GM15510 (cell line): ENCODE measurements around the gene CAMK2N1.

Experiments
- POLR2A ChIP-seq: IDR thresholded peaks from 3 replicates; pipeline ENCODE4 v1.6.1; 2011; ENCODE audit warnings: borderline replicate concordance; ENCODE audit not compliant: insufficient read length; ENCODE audit errors: extremely low read depth

CAMK2N1 gene

DNA sequence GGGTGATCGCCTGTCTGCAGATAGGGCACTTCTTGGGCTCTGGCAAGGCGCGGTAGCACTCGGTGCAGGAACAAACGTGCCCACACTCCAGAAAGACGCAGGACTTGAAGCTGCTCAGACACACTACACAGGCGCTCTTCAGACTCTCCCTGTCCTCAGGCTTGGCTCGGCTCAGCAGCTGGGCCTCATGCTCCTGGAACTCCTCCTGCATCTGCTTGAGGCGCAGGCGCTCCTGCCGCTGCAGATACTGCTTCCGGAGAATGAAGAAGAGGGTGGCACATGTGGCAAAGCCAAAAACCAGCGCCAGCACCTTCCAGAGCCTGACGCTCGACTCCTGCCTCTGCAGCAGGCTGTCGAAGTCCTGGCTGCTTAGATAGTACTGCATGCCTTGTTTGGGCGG, 14.7 kb upstream of the CAMK2N1 start:
- no peak for TF ChIP-seq POLR2A

DNA sequence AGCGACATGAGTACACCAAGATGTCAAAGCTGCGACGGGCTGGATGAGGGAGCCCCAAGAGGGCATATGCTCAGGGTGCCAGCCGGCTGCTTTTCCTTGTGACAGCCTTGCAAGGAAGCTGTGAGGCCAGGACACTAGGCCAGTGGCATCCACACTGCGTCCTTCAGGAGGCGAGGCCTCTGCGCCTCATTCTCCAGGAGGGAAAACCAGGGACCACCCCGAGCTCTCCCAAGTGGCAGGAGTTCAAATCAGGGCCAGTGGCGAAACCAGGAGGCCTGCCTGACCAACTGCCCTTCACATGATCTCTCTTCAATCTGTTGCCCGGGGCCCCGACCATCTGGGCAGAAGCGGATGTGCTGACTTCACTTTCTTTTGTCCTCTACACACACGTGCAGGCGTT, 13.7 kb upstream of the CAMK2N1 start:
- TF ChIP-seq POLR2A = no peak

DNA sequence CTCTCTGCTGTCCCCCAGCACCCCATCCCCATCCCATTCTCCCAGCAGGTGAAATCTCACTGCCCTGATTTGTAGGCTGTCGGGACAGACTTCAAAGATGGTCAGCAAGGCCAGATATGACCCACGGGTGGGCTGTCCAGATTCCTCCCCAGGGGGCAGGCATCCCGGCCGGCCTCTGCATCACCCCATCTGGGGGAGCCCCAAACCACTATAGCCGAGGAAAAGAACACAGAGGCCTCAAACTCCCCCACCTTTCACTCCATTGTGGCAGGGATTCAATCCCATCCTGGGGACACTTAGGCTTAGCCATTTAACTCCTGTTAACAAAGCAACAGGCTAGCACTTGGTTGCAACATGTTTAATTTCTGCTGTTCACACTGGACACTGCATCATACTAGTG, 13.1 kb upstream of the CAMK2N1 start:
- no peak for TF ChIP-seq POLR2A

DNA sequence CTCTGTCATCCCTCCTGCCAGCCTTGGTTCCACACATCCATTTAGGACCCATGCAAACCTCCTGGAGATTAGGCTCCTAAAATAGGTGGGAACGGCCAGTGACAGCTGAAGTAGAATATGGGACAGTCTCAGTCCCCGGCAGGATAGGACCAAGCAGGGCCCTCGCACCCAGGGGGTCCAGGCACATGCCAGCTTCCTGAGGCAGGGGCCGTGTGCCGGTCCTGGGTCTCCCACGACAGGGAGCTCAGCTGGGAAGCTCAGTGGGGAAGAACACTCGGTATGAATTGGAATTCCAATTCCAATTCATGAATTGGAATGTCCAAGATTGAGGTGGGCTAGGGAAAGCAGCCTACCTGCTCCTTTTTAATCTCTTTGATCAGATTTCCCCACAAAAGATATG, 12.1 kb upstream of the CAMK2N1 start:
- TF ChIP-seq POLR2A = no peak

DNA sequence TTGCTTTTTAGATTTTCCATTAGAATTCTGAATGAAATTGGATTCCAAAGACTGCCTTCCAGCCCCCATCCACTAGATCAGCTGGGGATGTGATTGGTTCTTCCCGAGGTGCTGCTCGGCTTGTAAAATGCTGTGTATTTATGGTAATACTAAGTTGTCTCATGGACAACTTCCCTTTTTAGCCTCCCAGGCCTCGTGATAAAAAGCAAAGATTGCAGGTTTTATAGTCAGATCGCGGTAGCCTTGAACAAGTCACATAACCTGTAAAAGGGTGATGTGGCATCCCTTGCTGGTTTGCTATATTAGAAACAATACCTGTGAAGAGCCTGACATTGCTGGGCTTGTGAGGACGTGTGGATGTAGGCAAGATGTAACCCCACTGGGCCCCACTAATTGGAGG, 11.5 kb upstream of the CAMK2N1 start:
- no peak for TF ChIP-seq POLR2A

DNA sequence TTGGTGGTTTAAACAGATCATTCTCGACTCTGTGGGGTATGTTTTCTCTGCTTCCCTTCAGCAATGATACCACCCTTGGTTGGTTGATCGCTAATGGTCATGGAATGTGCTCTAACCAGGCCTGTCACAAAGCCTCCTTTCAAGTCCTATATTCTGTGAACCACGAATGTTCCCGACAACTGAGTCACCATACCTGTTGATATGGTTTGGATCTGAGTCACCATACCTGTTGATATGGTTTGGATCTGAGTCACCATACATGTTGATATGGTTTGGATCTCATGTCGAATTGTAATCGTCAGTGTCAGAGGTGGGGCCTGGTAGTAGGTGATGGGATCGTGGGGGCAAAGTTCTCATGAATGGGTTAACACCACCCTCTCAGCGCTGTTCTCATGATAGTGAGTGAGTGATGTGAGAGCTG, 10.2 kb upstream of the CAMK2N1 start:
- no peak for TF ChIP-seq POLR2A

DNA sequence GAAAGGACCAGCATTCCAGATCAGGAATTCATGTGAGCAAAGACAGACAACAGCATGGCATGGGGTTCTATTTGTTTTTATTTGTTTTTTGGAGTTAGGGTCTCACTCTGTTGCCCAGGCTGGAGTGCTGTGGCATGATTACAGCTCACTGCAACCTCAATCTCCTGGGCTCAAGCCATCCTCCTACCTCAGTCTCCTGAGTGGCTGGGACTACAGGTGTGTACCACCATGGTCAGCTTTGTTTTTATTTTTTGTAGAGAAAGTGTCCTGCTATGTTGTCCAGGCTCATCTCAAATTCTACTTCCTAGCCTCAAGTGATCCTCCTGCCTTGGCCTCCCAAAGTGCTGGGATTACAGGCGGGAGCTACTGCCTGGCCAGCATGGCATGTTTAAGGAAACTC, 9.7 kb upstream of the CAMK2N1 start:
- no peak for TF ChIP-seq POLR2A

DNA sequence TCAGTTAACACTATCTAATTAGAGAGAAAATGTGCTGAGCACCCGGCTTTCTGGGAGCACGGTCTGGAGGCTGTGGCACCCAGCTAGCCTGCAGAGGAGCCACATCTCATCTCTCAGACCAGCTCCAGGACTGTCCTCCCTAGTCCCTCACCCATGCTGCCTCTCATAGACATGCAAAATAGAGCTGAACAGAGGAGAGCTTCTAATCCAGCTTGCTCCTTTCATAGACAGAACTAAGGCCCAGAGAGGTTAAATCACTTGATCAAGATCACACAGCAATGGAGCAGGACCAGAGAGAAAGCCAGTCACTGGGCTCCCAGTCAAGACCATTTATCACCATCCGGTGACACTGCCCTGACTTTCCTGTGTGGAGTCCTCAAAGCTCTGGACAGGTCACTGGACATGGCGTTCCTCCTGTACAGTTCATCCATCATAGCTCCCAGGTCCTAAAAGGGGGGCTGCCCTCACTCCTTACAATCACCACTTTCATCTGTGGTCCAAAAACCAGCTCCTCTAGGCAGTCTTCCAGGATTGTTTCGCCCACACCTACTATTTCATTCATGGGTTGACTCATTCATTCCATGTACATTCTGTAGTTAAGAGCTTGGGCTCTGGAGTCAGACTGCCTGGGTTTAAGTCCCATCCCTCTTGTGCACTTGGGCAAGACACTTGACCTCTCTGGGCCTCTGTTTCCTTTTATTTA, 8.8 kb upstream of the CAMK2N1 start:
- no peak for TF ChIP-seq POLR2A

DNA sequence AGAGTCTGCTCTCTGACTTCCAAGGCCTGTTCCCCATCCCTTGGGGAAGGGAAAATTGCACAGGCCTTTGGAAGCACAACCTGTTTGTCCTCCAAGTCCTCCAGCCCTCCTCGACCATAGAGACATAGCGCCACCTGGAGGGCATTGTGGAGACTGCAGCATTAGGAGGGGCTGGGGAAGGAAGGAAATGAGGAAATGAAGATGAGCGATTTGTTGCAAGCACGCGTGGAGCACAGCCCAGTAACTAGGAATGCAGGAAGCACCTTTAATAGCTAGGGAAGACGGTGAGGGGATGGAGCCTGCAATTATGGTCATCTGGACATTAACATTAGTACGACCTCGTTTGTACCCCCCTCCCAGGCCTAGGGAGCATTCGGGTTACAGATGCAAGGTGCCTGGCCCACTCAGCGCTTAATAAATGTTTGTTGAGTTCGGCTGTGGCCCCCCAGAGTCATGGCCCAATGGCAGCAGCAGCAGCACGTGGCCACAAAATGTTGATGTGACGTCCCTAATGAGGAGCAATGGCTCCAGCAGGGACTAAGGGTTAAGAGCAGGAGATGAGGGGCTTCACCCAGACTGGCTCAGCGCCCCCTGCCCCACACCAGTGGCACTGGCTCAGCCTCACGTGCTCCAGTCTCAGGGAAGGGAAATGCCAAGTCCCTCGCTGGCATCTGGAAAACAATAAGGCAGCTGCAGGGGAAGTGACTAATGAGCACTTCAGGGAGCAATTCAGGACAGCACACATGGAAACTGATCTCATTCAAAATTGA, 8.0 kb upstream of the CAMK2N1 start:
- TF ChIP-seq POLR2A = no peak

DNA sequence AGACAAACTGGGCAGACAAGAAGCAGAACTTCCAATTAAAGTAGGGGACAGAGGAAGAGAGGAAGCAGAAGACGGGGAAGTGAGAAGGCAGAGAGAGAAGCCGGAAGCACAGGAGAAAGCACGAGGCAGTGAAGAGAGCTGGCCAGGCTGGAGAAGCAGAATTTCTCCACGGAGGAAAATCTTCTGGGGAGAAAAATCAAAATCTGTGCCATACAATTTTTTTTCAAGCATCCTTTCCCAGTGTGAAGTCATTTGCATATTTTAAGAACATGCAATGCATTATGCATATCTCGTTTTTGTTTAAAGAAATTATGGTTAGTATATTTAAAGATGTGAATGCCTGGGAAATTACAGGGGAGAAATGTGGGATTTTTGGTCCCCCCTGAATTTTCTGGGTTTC, 7.3 kb upstream of the CAMK2N1 start:
- TF ChIP-seq POLR2A = no peak

DNA sequence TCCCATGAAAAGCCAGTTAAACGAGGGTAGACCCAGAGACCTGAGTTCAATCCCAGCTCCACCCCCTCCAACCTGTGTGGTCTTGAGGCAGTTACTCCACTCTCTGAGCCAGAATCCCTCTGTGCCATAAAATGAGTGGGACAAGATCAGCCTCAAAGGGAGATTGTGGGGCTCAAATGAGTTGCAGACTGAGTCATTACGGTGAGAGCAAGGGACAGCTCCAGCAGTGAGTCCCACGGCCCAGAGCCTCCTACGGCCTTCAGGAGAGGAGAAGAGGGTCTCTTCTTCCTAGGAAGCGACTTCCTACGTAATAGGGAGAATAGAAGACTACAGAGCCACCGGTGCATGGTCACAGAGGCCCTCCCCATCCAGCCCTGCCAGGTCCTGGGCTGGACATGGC, 6.7 kb upstream of the CAMK2N1 start:
- TF ChIP-seq POLR2A = no peak

DNA sequence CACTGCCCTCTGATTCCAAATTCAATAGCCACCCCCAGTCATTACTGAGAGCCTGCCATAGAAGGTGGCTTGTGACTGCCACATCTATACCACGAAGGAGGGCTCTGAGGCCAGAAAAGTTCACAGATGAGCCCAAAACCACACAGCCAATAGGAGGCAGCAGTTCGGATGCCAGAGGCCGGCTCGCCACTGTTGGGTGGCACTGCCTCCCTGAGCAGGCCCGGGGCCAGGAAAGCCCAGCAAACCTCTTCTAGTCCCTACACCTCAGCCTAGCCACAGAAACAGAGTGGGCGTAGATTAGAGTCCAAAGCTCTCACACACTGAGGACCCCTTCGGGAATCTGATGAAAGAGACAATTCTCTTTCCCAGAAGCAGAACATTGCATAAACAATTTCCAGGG, 5.9 kb upstream of the CAMK2N1 start:
- TF ChIP-seq POLR2A = no peak

DNA sequence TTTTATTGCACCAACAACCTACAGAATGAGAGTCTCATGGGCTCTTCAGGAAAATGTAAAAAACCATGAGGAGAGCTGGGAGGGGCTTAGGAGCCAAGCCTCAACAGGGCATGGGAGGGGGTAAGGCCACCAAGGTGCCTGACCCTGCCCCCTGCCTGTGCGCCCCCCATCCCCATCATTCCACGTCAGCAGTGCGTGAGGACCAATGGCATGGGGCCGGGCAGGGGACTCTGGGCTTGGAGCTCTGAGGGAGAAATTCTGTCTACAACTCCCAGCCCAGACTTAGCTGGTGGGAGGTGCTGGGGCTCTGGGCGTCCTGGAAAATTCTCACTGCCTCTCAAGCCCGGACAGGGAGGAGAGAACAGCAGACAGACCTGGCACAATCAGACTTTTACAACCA, 5.2 kb upstream of the CAMK2N1 start:
- no peak for TF ChIP-seq POLR2A

DNA sequence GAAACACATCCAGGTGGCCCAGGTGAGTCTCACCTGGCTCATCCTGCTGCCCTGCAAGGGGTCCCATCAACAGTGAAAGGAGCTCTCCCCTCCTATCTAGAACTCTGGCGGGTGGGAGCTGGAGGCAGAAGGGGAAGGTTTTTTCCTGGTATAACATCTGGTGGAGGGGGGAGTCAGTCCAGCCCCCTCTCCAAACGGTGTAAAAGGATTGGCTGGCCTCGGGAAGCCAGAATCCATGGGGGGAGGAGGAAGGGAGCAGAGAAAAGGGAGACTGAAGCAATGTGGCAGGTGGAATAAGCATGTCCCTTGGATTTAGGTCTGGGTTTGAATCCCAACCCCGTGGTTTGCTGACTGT, 1.2 kb upstream of the CAMK2N1 start:
- no peak for TF ChIP-seq POLR2A

DNA sequence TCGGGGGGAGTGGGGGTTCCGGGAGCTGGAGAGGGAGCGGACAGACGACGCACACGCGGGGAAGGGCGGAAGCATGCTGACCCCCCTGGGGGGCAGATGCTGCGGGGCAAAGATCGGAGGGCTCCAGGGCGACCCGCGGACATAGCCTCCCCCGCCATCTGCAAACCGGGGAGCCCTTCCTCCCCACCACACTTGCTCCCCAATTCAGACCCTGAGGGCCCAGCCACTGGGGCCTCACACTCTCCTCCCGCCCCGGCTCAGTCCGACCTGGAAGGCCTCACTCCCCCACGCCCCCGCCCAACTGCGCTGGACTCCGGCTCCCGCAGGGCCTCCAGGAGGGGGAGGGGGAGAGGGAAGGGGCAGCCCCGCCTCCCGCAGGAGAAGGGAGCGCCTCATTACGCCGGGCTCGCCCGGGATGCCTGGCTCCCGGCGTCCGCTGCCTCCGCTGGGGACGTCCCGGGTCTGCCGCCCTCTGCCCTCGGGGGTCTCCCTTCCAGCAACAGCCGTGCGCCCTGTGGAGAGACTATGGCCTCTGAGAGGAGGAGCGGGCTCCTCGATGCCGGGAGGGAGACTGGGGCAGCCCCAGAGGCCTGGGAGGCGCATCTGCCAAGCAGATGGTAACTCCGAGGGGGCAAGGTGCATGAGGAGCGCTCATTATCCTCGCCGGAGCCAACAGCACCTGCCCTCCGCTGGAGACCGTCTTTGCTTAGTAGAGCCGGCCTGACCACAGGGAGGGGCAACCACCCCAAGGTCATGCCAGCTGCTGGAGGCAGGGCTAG, 636 bp upstream of the CAMK2N1 start:
- no peak for TF ChIP-seq POLR2A

DNA sequence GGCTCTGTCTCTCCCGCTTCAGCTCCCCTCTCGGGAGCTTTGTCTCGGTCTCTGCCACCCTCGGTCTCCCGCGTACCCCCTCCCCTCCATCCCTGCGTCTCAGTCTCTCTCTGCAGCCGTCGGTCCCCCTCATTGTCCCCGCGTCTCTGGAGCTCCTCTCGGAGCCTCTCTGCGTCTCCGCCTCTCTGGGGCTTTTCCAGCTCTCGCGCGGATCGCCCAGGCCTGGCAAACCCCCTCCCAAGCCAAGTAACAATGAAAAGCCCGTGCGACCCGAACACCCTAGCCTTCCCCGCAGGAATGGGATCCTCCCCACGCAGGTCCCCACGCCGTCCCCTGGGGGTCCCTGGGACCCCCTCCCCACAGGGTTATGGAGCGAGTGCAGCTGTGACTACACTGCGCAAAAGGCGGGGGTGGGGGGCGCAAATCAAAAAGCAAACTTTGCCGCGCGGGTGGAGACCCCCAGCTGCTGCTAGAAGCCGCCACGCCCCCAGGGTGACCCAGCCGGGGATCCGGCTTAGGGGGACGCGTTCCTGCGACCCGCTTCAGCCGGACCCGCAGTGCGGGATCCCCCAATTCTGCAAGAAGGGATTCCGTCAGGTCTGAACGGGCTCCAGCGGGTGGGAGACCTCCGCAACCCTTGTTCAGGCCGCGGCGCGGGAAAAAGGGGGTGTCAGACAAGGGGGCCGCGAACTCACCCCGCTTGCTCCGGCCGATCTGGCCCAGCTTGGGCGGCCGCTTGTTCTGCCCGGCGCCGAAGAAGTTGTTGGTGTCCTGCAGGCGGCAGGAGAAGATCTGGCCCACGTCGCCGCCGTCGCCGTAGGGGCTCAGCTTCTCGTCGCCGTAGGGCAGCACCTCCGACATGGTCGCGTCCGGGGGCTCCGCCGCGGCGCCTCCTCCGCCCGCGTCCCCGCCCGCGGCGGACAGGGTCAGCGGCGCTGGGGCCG, 1.2 kb downstream of the CAMK2N1 start:
- TF ChIP-seq POLR2A = no peak
